NT2/D1 (cell line): Measurements from ENCODE around the gene THPO.

Source experiments
- DNase-seq: peaks from one replicate; pipeline ENCODE4 v3.0.0-alpha.2; 2011; ENCODE audit warnings: low read depth, low spot score
- H3K27me3 ChIP-seq: 2 replicates; pipeline ENCODE4 v1.6.0; 2011; ENCODE audit warnings: mild to moderate bottlenecking; ENCODE audit not compliant: insufficient read length, insufficient read depth
- H3K36me3 ChIP-seq: 2 replicates; pipeline ENCODE4 v1.6.1; 2011; ENCODE audit warnings: mild to moderate bottlenecking, low read length, mixed read lengths; ENCODE audit not compliant: insufficient read depth, insufficient read length
- H3K4me1 ChIP-seq: 2 replicates; pipeline ENCODE4 v1.5.1; 2011; ENCODE audit not compliant: insufficient read depth, insufficient read length
- H3K4me3 ChIP-seq: 2 replicates; pipeline ENCODE4 v1.5.1; 2011; ENCODE audit warnings: low read depth; ENCODE audit not compliant: insufficient read length
- H3K9ac ChIP-seq: 2 replicates; pipeline ENCODE4 v1.6.0; 2011; ENCODE audit warnings: low read depth; ENCODE audit not compliant: insufficient read length
- H3K9me3 ChIP-seq: 2 replicates; pipeline ENCODE4 v1.5.1; 2011; ENCODE audit warnings: mild to moderate bottlenecking, low read length; ENCODE audit not compliant: insufficient read depth
- SUZ12 ChIP-seq: IDR thresholded peaks from 2 replicates; pipeline ENCODE4 v1.6.1; 2011; ENCODE audit not compliant: insufficient read length, insufficient read depth; ENCODE audit errors: extremely low read depth
- YY1 ChIP-seq: IDR thresholded peaks from 2 replicates; pipeline ENCODE4 v1.6.1; 2011; ENCODE audit not compliant: insufficient read length, insufficient read depth
- ZNF274 ChIP-seq: IDR thresholded peaks from 2 replicates; pipeline ENCODE4 v1.6.1; 2011; ENCODE audit warnings: mild to moderate bottlenecking, low read depth, low read length

THPO gene

GRCh38 chr3:184323696-184324095, 54.3 kb downstream of the THPO start:
- Histone ChIP-seq H3K9ac (no peak overlapping the region), H3K27me3 (no peaks in the 10 kb centered on the region), H3K4me3 (no peak overlapping the region), H3K4me1 (peaks cover 8% of the 10 kb centered on the region), H3K9me3 (no peaks in the 10 kb centered on the region), H3K36me3 (peaks cover 99% of the 10 kb centered on the region)
- DNase-seq = no peak
- TF ChIP-seq SUZ12 = no peak
- no peak for TF ChIP-seq YY1
- no peak for TF ChIP-seq ZNF274

GRCh38 chr3:184322731-184323487, 55.1 kb downstream of the THPO start:
- Histone ChIP-seq H3K27me3 (no peaks in the 10 kb centered on the region), H3K4me1 (peaks cover 8% of the 10 kb centered on the region), H3K36me3 (peaks cover 98% of the 10 kb centered on the region), H3K4me3 (no peak overlapping the region), H3K9ac (no peak overlapping the region), H3K9me3 (no peaks in the 10 kb centered on the region)
- TF ChIP-seq SUZ12 (no peak), YY1 (no peak), ZNF274 (no peak)
- DNase-seq = no peak
